Measurements from ENCODE around the gene FYCO1.
"Not testable (repeated sequence)": the region's sequence is repeated elsewhere in the genome, so short reads cannot be mapped to it uniquely, and the experiment has no call there.

GRCh38 chr3:45997499-45997898, 1.9 kb upstream of the FYCO1 start:
- TF ChIP-seq PBX3 (IDR thresholded peaks at IDR 0.05); CTCF (IDR thresholded peaks at IDR 0.05); RFX5 (IDR thresholded peaks at IDR 0.05); MAX (IDR thresholded peaks at IDR 0.05); EP300 (IDR thresholded peaks at IDR 0.05); NFE2L2 (conservative IDR thresholded peaks at IDR 0.05; ENCODE audit: low read length); KDM1A (IDR thresholded peaks at IDR 0.05; ENCODE audit: low read depth); MYC (IDR thresholded peaks at IDR 0.05; ENCODE audit: borderline replicate concordance, low read length); SREBF2 (IDR thresholded peaks at IDR 0.05); CEBPB (IDR thresholded peaks at IDR 0.05); USF2 (IDR thresholded peaks at IDR 0.05); NR3C1 (IDR thresholded peaks at IDR 0.05); REST (IDR thresholded peaks at IDR 0.05): not testable (repeated sequence)

Measured in A549 (cell line).